Endothelial cell (in vitro differentiated cells): ENCODE measurements around the gene CCT8. TPM values are rescaled to one million over a fixed set of nuclear protein-coding genes. Genes with fewer than 3 reads are reported as not detected.
A peak's percentile ranks its signal among the peaks of the same experiment; 100 is the strongest.

Experiments used
- DNase-seq: peaks from one replicate; pipeline ENCODE4 v3.0.0; 2021; ENCODE audit warnings: low spot score
- H3K27ac Mint-ChIP-seq: one replicate; pipeline ENCODE4 v1.8.0; 2021; ENCODE audit warnings: mixed read lengths, inconsistent platforms; ENCODE audit not compliant: unreplicated experiment
- H3K27me3 Mint-ChIP-seq: one replicate; pipeline ENCODE4 v1.8.0; 2021; ENCODE audit warnings: mild to moderate bottlenecking, moderate library complexity, mixed read lengths, inconsistent platforms; ENCODE audit not compliant: unreplicated experiment
- H3K36me3 Mint-ChIP-seq: one replicate; pipeline ENCODE4 v1.8.0; 2021; ENCODE audit warnings: mild to moderate bottlenecking, low read depth, mixed read lengths, inconsistent platforms; ENCODE audit not compliant: unreplicated experiment
- H3K4me1 Mint-ChIP-seq: one replicate; pipeline ENCODE4 v1.8.0; 2021; ENCODE audit warnings: mild to moderate bottlenecking, mixed read lengths, inconsistent platforms; ENCODE audit not compliant: unreplicated experiment
- H3K4me3 Mint-ChIP-seq: one replicate; pipeline ENCODE4 v1.8.0; 2021; ENCODE audit warnings: mild to moderate bottlenecking, mixed read lengths, inconsistent platforms; ENCODE audit not compliant: unreplicated experiment
- H3K9me3 Mint-ChIP-seq: one replicate; pipeline ENCODE4 v1.8.0; 2021; ENCODE audit warnings: mixed read lengths, inconsistent platforms; ENCODE audit not compliant: unreplicated experiment
- CTCF ChIP-seq: fragments of 200-600 bp; sonication (generic); IDR thresholded peaks from one replicate; pipeline ENCODE4 v1.5.0; 2021; ENCODE audit warnings: antibody characterized with exemption; ENCODE audit not compliant: unreplicated experiment
- long read RNA-seq: library from polyadenylated mRNA; unstranded; transcript quantifications from one replicate; pipeline ENCODE4 v2.0.0, GENCODE V29; 2020; ENCODE audit not compliant: unreplicated experiment
- total RNA-seq: library from RNA; stranded (reverse); fragmentation: NEBNext Ultra II Directional; extraction: Animal tissue kit (Norgen Biotek cat#: 25700); gene quantifications from one replicate; pipeline ENCODE4 v1.2.1, GENCODE V29; 2021; ENCODE audit not compliant: unreplicated experiment

CCT8 gene
- 186 TPM for total RNA-seq
- long read RNA-seq, transcript CCT8-201 (15 exons, 2,005 nt), result major isoform, 367 of 399 reads
- long read RNA-seq, partial matches to known transcripts, result 5 of 399 reads
- long read RNA-seq, other reads (novel, unspliced or antisense), result 25 of 399 reads

- H3K27ac Mint-ChIP-seq, result peak within 1 kb of the TSS; percentile 99
- TF ChIP-seq CTCF, result no peak
- peak within 1 kb of the TSS; percentile 99 for H3K4me3 Mint-ChIP-seq
- peaks cover 29% of the 10 kb centered on the region for H3K4me1 Mint-ChIP-seq
- peaks cover 4% of the 10 kb centered on the region for H3K27me3 Mint-ChIP-seq
- peaks cover 6% of the 10 kb centered on the region for H3K36me3 Mint-ChIP-seq
- no peaks in the 10 kb centered on the region for H3K9me3 Mint-ChIP-seq
- peak; percentile 98 for DNase-seq
These were observed at the start of gene CCT8 for GRCh38 chr21:29073222-29074006. Gene CCT8 (minus strand): TSS chr21:29073648. CDS start chr21:29073590, 58 bp downstream.

- Mint-ChIP-seq H3K4me3 (no peak overlapping the region), H3K9me3 (no peaks in the 10 kb centered on the region), H3K27ac (no peak overlapping the region), H3K4me1 (no peaks in the 10 kb centered on the region), H3K36me3 (no peaks in the 10 kb centered on the region), H3K27me3 (peaks cover 3% of the 10 kb centered on the region)
- no peak for DNase-seq
- TF ChIP-seq CTCF, result no peak
These were observed 48.3 kb upstream of the CCT8 start for GRCh38 chr21:29121759-29122158.

- Mint-ChIP-seq H3K27ac (no peak overlapping the region), H3K36me3 (no peaks in the 10 kb centered on the region)
- DNase-seq, result no peak
These were observed 44.0 kb upstream of the CCT8 start for GRCh38 chr21:29117372-29117955.

DNA sequence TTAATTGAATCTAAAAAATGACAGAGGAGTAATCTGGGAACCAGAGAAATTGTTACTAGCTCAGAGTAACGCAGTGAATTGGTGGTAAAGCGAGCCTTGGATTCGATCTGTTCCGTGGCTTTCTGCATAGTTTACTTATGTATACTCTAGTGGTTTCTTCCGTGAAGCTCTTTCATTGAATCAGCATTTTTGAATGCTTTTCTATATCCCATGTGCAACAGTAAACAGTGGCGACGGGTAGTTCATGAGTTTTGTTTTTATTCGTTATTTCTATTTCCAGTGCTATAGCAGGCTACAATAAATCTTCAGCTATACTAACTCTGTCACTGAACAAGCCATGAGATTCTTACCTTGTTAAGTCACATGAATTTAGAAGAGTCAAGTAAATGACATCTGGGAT, 42.5 kb upstream of the CCT8 start:
- no peak overlapping the region for H3K4me3 Mint-ChIP-seq
- peaks cover 3% of the 10 kb centered on the region for H3K27me3 Mint-ChIP-seq
- H3K27ac Mint-ChIP-seq, result no peak overlapping the region

More at GRCh38 chr21:29117372-29117955, 44.0 kb upstream of the CCT8 start:
- H3K27me3 Mint-ChIP-seq, result peaks cover 3% of the 10 kb centered on the region
- TF ChIP-seq CTCF, result no peak
- H3K4me3 Mint-ChIP-seq, result no peak overlapping the region
- H3K9me3 Mint-ChIP-seq, result no peaks in the 10 kb centered on the region
- no peaks in the 10 kb centered on the region for H3K4me1 Mint-ChIP-seq

More for the DNA sequence above, 42.5 kb upstream of the CCT8 start:
- Mint-ChIP-seq H3K36me3 (no peaks in the 10 kb centered on the region), H3K9me3 (no peaks in the 10 kb centered on the region), H3K4me1 (no peaks in the 10 kb centered on the region)
- DNase-seq, result no peak
- TF ChIP-seq CTCF, result no peak
